ENCODE results near the gene TMEM131L. TPM values are rescaled to one million over a fixed set of nuclear protein-coding genes. Genes with fewer than 3 reads are reported as not detected.
A peak's percentile ranks its signal among the peaks of the same experiment; 100 is the strongest.

The TMEM131L gene
- total RNA-seq, 1 experiment from 2014 or later: 14.6 TPM

DNA sequence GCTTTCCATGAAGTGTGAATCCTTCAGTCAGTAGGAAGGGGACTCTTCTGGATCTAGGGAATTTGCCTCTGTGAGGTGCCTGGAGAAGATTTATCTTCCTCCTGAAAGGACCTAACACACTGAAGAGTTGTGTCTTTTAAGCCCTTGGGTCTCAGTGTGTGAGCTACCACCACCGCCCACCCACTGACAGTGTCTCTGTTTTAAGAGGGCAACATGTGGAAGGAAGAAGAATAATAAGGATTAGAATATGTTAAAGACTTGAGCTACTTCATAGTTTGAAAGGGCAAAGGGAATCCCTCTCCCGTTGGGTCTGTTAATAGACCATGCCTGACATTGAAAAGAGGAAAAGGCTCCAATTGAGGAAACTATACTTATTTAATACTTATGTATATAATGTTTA, 153.7 kb downstream of the TMEM131L start:
- no peaks in the 10 kb centered on the region for H3K79me2 ChIP-seq (ENCODE audit: insufficient read depth, low read length)
- no peak overlapping the region for H4K5ac ChIP-seq (ENCODE audit: insufficient read length, low read depth, low read length)
- no peaks in the 10 kb centered on the region for H4K20me1 ChIP-seq (ENCODE audit: control insufficient read depth, insufficient read depth, insufficient read length)
- H3K56ac ChIP-seq (ENCODE audit: insufficient read length, low read depth, low read length): no peak overlapping the region
- H3T11ph ChIP-seq (ENCODE audit: low read length): no peak overlapping the region
- no peak overlapping the region for H3K4me3 Mint-ChIP-seq
- no CpG with 5 or more reads among the region's 2 CpGs for WGBS (ENCODE audit: extremely low coverage, insufficient read length, low lambda C conversion rate)
- H3K27ac ChIP-seq (ENCODE audit: insufficient read length, low read depth, low read length): no peak overlapping the region
- peaks cover 21 to 30% of the 10 kb centered on the region in 2 experiments for H3K4me1 Mint-ChIP-seq
- H3K23ac ChIP-seq (ENCODE audit: insufficient read length, low read depth, low read length): no peak overlapping the region
- no peak overlapping the region for H3K18ac ChIP-seq (ENCODE audit: insufficient read length, low read depth, low read length)
- peaks cover 0 to 3% of the 10 kb centered on the region in 2 experiments; a peak in 2 of 5 replicates for H3K9me3 Mint-ChIP-seq
- no peak overlapping the region for H4K91ac ChIP-seq (ENCODE audit: insufficient read length, low read depth, low read length)
- no peaks in the 10 kb centered on the region for H3K23me2 ChIP-seq (ENCODE audit: insufficient read length, low read depth, low read length, poor library complexity, severe bottlenecking)
- no peak overlapping the region for H3K4me2 ChIP-seq (ENCODE audit: insufficient read depth, insufficient read length, low read length)
- peaks cover 4% of the 10 kb centered on the region; the same call in 1 of the 2 replicates for H3K4me1 ChIP-seq (ENCODE audit: insufficient read depth, low read length)
- H2AFZ ChIP-seq (ENCODE audit: low read length): no peak overlapping the region
- TF ChIP-seq, protein P1, sequence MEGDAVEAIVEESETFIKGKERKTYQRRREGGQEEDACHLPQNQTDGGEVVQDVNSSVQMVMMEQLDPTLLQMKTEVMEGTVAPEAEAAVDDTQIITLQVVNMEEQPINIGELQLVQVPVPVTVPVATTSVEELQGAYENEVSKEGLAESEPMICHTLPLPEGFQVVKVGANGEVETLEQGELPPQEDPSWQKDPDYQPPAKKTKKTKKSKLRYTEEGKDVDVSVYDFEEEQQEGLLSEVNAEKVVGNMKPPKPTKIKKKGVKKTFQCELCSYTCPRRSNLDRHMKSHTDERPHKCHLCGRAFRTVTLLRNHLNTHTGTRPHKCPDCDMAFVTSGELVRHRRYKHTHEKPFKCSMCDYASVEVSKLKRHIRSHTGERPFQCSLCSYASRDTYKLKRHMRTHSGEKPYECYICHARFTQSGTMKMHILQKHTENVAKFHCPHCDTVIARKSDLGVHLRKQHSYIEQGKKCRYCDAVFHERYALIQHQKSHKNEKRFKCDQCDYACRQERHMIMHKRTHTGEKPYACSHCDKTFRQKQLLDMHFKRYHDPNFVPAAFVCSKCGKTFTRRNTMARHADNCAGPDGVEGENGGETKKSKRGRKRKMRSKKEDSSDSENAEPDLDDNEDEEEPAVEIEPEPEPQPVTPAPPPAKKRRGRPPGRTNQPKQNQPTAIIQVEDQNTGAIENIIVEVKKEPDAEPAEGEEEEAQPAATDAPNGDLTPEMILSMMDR (conservative IDR thresholded peaks at IDR 0.05): no peak
- H3K27me3 Mint-ChIP-seq (ENCODE audit: low read depth): no peaks in the 10 kb centered on the region
- no peak overlapping the region for H2BK20ac ChIP-seq (ENCODE audit: low read depth, low read length, poor library complexity, severe bottlenecking)
- no peaks in the 10 kb centered on the region for H3K27me3 ChIP-seq (ENCODE audit: insufficient read depth, low read length)
- no peak overlapping the region for H4K8ac ChIP-seq (replicated peaks; ENCODE audit: insufficient read length, low read depth, low read length)
- no peak overlapping the region for H2BK5ac ChIP-seq (ENCODE audit: insufficient read length, low read length)
- no peak overlapping the region for H2BK15ac ChIP-seq (ENCODE audit: low read depth, low read length)
- H3K9ac ChIP-seq (ENCODE audit: extremely low read depth, insufficient read length, low read length): no peak overlapping the region
- no peaks in the 10 kb centered on the region for H3K79me1 ChIP-seq (ENCODE audit: insufficient read depth, low read depth, low read length, poor library complexity, severe bottlenecking)
- H2AK5ac ChIP-seq (ENCODE audit: insufficient read length, low read length): no peak overlapping the region
- no peak overlapping the region for H2BK120ac ChIP-seq (ENCODE audit: low read depth, low read length, poor library complexity, severe bottlenecking)
- H3K9me3 ChIP-seq (ENCODE audit: control insufficient read depth, low read depth, low read length): no peaks in the 10 kb centered on the region
- peak overlapping the region; percentile 30 to 86 (median 55); a peak in 4 of 7 replicates for H3K27ac Mint-ChIP-seq
- no peak overlapping the region for H3K4ac ChIP-seq (ENCODE audit: low read depth, low read length)
- DNase-seq: no peak
- H2BK12ac ChIP-seq (ENCODE audit: insufficient read length, low read depth, low read length): no peak overlapping the region
- peaks cover 34 to 59% (median 54%) of the 10 kb centered on the region in 3 experiments for H3K36me3 Mint-ChIP-seq (ENCODE audit: insufficient read depth in 1 of 3, low read depth in 3 of 3)
- H3K14ac ChIP-seq (ENCODE audit: insufficient read depth, low read length): no peak overlapping the region

Measured in H9 (cell line).